B cell (primary cell): ENCODE results near the gene FAM120C.

Experiments used
- CTCF ChIP-seq: fragments of 200-600 bp; IDR thresholded peaks from one replicate; pipeline ENCODE4 v1.8.0; 2022; ENCODE audit warnings: antibody characterized with exemption, mild to moderate bottlenecking
- EZH2 ChIP-seq: IDR thresholded peaks from 2 replicates; pipeline ENCODE4 v1.6.1; 2012; ENCODE audit warnings: borderline replicate concordance, low read depth, mild to moderate bottlenecking, moderate library complexity, low read length; ENCODE audit not compliant: insufficient read depth, poor library complexity, severe bottlenecking

- TF ChIP-seq CTCF (no peak), EZH2 (no peak)
Measured at GRCh38 chrX:54184474-54184873, 1.4 kb upstream of the FAM120C start.
